HG02981 (cell line): ENCODE measurements around the gene FAM229A.
"Not testable (repeated sequence)": the region's sequence is repeated elsewhere in the genome, so short reads cannot be mapped to it uniquely, and the experiment has no call there.

Experiments
- ATAC-seq: cut with Tn5 transposase; IDR thresholded peaks from one replicate; pipeline ENCODE4 v1.9.1; 2021; ENCODE audit warnings: mild to moderate bottlenecking, moderate library complexity; ENCODE audit not compliant: unreplicated experiment

The FAM229A gene

GRCh38 chr1:32377541-32378220 lies 15.4 kb upstream of the FAM229A start:
- ATAC-seq: no peak

GRCh38 chr1:32376199-32376598 lies 13.9 kb upstream of the FAM229A start:
- no peak for ATAC-seq

- no peak for ATAC-seq
These were observed 11.8 kb upstream of the FAM229A start for GRCh38 chr1:32373996-32374592.

- ATAC-seq: no peak
These were observed 10.0 kb upstream of the FAM229A start for GRCh38 chr1:32372149-32372756.

GRCh38 chr1:32367912-32368635 lies 5.8 kb upstream of the FAM229A start:
- ATAC-seq: no peak

GRCh38 chr1:32365445-32365844 lies 3.2 kb upstream of the FAM229A start:
- no peak for ATAC-seq

GRCh38 chr1:32364836-32365235 lies 2.6 kb upstream of the FAM229A start:
- no peak for ATAC-seq

- no peak for ATAC-seq
These were observed 1.4 kb upstream of the FAM229A start for GRCh38 chr1:32363713-32364112.

- ATAC-seq: no peak
These were observed 411 bp downstream of the FAM229A start for GRCh38 chr1:32361674-32362473.

GRCh38 chr1:32361308-32361673 lies 994 bp downstream of the FAM229A start:
- no peak for ATAC-seq

GRCh38 chr1:32358435-32358834 lies 3.9 kb downstream of the FAM229A start:
- ATAC-seq: no peak

- ATAC-seq: no peak
These were observed 4.7 kb downstream of the FAM229A start for GRCh38 chr1:32357614-32358013.

GRCh38 chr1:32356478-32356877 lies 5.8 kb downstream of the FAM229A start:
- ATAC-seq: no peak

- ATAC-seq: not testable (repeated sequence)
These were observed 6.5 kb downstream of the FAM229A start for GRCh38 chr1:32355778-32356177.

GRCh38 chr1:32353886-32354570 lies 8.3 kb downstream of the FAM229A start:
- ATAC-seq: no peak

GRCh38 chr1:32353431-32353830 lies 8.9 kb downstream of the FAM229A start:
- ATAC-seq: no peak

GRCh38 chr1:32352831-32353383 lies 9.4 kb downstream of the FAM229A start:
- no peak for ATAC-seq

GRCh38 chr1:32352239-32352745 lies 10.0 kb downstream of the FAM229A start:
- no peak for ATAC-seq

- ATAC-seq: peak; percentile 89
These were observed 10.7 kb downstream of the FAM229A start for GRCh38 chr1:32351399-32352238.
